SW 1271 (cell line): ENCODE results near the gene TVP23B.
"Not testable (repeated sequence)": the region's sequence is repeated elsewhere in the genome, so short reads cannot be mapped to it uniquely, and the experiment has no call there.

Experiments used
- DNase-seq, 2 experiments: peaks; one replicate each; lab custom pipeline; 2025; lab: John Stamatoyannopoulos, UW

Gene TVP23B

DNA sequence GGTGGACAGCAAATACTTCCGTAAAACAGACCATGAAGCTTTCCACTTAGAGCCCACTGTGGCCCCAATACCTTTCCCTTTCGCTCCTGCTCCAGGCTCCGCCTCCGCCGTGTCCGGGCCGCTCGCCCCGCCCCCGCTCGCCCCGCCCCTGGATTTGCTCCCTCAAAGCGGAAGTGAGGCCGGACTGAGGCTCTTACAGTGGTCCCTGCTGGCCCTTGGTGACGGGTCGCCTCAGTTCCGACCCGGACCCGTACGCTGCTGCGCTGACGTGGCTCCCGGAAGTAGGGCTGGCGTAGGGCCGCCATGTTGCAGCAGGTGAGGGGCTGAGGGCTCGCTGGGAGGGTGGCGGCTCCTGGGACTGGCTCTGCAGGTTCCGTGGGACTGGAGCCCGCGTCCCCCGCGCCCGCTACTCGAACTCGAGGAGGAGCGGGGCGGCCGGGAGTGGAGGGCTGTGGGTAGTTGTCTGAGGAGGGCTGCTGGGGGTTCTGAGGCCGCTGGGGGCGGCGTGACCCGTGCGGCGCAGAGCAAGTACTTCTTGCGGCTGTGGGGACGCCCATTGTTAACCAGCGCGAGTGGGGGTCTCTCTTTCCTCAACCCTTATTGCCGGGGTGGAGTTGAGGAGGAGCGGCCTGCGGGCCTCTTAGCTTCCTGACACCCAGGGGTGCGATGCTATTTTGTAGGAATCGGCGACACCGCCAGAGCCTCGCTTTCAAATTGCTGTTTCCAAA lies at the start of gene TVP23B:
Gene TVP23B (plus strand): TSS at position 193 of the 728 bp plus-strand sequence. CDS start 111 bp downstream, at position 304.
- peak; percentile 95 to 98 for DNase-seq

DNA sequence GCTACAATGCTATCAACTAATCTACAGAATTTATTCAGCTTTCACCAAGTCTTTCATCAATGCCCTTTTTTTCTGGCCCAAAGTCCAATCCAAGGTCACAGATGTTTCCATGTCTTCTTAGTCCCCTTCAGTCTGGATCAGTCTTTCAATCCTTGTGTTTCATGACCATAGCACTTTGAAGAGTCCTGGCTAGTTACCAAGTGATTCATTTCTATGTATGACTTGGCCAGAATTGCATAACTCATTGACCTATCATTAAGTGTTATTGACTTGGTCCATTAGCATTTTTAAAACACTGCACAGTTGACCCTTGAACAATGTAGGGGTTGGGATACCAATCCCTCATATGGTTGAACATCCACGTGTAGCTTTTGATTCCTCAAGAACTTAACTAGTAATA lies 48.5 kb upstream of the TVP23B start:
- DNase-seq: not testable (repeated sequence)

DNA sequence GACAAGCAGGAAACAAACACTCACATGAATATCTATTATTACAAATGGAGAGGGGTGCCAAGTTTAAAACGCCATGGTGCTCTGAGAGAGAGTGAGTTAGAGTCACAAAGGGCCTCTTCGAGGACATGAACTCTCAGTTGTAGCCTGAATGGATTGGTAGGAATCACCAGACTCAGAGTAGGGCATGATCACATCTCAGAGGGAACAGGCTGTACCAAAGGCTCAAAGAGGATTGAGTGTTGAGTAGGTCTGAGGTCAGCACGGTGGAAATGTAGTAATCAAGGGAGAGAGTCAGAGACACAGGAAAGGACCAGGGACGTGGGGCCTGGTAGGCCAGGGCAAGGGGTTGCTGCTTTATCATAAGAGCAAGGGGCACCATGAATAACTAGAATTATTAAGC lies 47.6 kb upstream of the TVP23B start:
- DNase-seq: not testable (repeated sequence)

DNA sequence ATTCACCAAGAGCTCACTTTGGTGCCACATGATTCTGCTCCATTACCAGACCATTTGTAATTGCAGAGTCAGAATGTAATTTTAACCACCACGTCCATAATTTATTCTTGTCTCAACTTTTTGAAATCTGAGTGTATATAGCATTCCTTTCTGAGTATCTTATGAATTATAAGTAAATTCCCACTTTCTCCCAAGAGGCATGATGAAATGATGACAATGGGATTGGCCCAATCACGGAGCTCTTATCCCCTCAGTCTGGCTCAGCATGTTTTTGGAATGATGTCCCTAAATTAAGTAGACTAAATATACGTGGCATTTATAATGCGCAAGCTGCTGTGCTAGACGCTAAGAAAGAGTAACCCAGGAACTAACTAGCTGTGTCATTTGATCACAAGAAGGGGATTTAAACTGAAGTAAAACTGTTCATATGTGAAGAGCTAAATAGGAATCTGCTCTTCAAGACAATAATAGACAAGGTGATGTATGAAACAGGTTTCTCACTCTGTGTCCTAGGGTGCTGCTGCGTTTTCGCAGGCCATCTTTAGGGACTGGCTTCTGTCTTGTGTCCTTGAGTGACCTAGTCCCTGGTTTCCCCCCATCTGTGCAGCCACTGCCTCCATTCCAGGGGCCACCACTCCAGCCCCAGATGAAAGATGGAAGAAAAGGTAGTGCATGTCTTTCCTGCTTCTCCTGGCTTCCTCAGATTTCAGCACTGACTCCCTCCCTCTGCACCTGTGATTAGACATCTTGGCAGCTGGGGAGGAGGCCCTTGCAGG lies 41.2 kb upstream of the TVP23B start:
- not testable (repeated sequence) for DNase-seq

DNA sequence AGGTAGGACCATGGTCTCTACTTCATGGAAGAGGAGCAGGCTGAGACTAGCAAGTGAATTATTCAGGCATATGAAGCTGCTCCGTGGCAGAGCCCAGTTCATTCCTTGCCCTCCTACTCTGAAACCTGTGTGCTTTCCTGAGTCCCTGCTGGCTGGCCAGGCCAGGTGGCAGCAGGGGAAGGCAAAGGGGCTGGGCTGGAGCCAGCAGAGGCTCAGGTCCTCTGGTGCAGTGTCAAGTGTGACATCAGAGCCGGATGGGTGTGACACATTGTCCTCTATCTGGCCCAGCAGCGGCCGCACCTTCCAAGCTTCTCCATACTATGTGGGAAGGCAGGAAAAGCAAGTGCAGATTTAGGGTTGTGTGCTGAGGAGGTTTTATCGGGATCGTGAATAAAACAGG lies 39.8 kb upstream of the TVP23B start:
- not testable (repeated sequence) for DNase-seq

DNA sequence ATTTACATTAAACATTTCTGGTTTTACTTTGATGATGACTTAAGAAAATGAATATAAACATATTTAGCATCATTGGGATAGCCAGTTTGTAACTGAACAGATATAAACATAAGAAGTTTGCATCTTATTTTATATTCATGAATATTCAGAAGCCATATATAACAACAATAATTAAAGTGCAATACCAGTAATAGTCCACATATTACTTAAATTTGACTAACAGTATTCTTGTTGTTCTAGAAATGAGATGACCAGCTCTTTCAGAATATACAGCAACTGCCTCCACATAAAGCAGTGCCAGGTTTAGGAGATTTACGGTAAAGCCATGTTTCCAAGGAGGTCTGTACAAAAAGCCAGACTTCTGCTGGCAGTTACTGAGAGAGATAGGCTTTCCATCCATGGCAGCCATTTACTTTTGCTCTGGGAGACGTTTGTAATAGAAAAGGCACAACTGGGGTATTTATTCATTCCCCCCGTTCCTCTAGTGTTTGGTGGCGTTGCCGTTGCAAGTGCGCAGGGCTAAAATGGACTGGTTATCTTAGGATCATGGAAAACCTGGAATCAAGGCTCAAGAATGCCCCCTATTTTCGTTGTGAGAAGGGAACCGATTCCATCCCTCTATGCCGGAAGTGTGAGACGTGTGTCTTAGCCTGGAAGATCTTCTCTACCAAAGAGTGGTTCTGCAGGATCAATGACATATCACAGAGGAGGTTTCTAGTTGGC lies 37.1 kb upstream of the TVP23B start, which contains the start of gene FBXW10:
Gene FBXW10 (plus strand): TSS at position 356 of the 723 bp plus-strand sequence. CDS start 191 bp downstream, at position 547.
- not testable (repeated sequence) for DNase-seq

DNA sequence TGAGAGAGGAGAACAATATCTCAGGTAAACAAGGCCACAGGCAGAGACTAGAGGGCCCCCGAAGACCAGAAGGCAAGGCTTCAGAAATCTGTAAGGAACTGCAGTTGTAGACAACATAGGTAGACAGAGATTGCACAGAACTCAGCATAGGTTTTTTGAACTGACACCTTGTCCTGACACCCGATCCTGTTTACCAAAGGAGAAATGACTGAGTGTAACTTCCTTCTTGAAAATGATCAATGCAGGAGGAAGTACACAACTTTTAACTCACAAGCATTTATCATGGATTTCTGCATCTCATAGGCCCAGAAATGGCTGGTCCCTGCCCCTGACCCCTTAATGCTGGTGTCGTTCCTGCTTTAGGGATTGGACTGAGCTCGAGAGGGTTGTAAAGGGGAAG lies 36.3 kb upstream of the TVP23B start:
- DNase-seq: not testable (repeated sequence)

DNA sequence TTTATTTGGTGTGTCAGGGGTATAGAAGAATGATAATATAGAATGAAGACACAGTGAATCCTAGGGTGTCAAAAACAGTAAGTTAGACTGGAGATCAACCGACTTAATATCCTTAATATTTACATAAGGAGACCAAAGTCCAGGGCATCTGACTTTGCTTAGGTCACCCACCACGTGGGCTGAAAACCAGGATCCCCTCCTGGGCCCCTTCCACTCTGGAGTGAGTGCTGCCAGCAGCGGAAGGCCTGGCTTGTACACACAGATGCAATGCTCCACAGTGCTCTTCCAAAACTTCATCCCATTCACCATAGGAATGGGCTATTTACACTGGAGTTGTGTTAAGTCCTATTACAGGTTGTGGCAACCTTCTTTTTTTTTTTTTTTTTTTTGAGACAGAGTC lies 34.4 kb upstream of the TVP23B start:
- not testable (repeated sequence) for DNase-seq

DNA sequence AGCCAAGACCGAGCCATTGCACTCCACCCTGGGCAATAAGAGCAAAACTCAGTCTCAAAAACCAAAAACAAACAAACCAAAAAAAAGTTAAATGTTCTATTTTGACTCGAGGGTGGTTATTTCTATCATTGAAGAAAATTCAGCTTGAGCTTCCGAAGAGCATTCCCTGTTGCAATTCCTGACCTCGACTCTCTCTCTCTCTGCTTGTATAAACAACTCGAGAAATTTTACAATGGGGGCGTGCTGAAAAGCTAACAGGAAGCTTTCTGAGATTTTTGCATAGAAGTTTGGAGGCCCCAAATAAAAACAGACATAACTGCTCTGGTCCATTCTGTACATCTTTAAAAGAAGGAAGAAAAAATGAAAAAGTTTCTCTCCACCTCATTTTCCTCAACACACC lies 33.5 kb upstream of the TVP23B start:
- DNase-seq: not testable (repeated sequence)

DNA sequence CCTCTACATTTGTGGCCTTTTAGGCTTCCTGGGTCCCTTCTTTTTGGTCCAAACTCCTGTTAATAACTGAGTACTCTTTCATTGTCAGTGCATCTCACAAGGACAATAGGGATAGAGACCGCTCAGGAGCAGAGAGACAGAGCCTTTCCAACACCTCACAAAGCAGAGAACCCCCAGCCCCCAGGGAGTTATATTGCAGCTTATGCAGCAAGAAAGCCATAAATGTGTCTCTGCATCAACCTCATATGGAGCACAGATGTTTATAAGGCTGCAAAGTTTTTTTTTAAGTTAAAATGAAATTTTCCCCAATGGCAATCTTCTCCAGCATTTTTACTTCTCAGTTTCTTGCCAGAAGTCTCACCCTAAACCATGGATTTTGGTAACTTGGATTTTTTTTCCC lies 30.7 kb upstream of the TVP23B start:
- not testable (repeated sequence) for DNase-seq

DNA sequence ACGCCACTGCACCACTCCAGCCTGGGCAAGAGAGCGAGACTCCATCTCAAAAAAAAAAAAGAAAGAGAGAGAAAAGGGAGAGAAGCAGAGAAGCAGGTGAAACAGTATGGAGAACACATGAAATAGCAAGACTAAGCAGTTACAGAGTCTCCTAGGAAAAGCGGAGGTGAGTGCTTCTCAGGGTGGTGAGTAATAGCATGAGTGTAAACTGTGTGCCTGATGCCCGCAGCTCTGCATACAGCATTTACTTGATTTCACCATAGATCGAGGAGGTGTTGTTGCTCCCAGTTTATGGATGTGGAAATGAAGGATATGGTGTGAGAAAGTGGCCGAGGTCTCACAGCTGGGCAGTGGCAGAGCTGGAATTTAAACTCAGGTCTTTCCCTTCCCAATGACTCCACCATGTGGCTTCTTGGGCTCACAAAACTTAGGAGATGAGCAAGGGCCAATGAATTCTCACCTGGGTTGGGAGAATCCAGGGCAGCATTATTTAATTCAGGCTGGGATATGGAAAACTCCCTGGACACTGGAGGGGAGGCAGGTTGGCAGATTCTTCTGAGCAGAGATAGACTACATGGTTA lies 27.1 kb upstream of the TVP23B start:
- DNase-seq: not testable (repeated sequence)

DNA sequence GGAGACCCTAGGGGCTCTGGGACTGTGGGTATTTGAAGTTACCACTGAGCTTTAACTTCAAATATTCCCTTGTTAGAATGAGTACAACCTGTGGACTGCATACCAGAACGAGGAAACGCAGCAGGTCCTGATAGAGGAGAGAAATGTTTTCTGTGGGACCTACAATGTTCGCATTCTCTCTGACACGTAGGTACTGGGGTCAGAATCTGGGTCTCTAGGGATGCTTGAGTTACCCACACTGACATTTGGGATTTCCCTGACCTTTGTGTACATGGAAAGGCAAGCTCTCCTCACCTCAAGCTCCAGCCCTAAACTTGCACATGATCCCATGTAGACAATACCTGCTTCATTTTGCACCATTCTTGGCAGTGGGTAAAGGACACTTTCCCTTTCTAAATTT lies 25.0 kb upstream of the TVP23B start:
- DNase-seq: not testable (repeated sequence)

DNA sequence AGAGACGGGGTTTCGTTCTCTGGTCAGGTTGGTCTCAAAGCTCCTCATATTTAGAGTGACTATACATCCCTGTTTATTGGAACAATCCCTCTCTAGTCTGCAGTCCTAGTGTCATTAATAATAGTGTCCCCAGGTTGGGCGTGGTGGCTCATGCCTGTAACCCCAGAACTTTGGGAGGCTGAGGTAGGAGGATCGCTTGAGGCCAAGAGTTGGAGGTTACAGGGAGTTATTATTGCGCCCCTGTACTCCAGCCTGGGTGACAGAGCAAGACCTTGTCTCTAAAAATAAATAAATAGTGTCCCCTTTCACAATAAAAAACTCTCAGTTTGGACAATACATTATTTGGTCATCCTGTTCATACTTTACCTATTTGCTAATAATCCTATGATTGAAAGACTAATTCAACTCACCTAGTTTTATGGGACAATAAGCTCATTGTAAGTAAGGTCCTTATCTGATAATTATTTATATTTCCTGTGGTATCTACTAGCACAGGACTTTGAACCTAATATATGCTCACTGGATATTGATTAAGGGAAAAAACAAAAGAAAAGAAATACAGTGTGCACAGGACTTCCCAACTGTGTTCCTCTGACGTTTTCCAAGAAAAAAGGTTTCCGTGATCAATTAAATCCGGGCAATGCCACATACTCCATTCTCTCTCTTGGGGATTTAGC lies 23.5 kb upstream of the TVP23B start:
- DNase-seq: not testable (repeated sequence)

DNA sequence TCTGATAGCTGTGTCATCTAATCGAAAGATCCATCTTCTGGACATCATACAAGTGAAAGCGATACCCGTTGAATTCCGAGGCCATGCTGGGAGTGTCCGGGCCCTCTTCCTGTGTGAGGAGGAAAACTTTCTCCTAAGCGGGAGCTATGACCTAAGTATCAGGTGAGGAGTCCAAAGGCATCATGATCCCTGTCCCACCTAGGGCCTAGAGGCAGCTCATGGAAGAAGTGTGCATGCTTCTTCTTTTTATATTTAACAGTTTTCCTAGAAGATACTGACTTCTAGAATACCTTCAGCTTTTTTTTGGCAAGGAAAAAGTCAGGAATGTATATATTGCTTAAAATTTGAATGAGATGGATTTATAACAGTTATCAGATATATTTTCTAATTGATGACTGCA lies 22.6 kb upstream of the TVP23B start:
- not testable (repeated sequence) for DNase-seq

DNA sequence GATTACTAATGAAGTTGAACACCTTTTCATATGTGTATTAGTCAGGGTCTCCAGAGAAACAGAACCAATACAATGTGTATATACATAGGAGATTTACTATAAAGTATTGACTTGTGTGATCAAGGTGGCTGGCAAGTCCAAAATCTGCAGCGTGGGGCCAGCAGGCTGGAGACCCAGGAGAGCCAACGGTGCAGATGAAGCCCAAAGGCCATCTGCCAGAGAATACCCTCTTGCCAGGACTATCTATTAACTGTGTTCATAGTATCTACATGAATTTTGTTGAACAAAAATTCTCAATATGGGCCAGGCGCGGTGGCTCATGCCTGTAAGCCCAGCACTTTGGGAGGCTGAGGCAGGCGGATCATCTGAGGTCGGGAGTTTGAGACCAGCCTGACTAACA lies 20.8 kb upstream of the TVP23B start:
- not testable (repeated sequence) for DNase-seq

DNA sequence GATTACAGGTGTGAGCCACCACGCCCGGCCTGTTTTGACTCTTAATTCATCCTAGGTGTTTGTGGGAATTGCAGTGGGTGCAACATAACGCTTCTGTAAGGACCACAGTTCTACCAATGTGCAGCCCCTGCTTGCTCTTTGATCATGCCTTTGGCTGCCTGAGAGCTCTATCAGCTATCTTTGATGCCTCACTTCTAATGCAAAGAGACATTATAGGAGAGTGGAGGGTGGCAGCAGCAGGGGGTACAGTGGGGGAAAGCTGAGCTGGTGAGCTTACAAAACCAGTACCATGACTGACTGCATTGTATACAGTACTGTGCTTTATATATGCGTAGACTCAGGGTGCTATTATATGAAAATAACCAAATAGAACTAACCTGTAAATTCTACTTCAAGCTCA lies 10.4 kb upstream of the TVP23B start:
- not testable (repeated sequence) for DNase-seq

DNA sequence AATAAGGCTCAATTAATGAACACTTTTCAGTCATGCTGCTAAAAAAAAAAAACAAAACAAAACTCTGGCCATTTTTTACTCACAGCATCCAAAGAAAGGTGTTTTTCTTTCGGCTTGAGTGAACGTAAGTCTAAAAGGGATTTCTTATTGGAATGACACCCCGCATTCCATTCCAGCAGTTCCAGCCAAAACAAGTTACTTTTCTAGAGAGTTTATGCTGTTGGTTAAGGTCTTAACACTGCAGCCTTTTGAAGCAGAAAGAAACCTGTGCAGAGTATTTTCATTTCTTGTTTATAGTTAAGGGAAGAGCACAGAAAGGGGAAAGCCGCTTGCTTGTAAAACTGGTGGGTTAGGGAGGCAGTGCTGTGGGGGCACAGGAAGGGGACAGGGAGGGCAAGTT lies 9.9 kb upstream of the TVP23B start:
- DNase-seq: not testable (repeated sequence)

DNA sequence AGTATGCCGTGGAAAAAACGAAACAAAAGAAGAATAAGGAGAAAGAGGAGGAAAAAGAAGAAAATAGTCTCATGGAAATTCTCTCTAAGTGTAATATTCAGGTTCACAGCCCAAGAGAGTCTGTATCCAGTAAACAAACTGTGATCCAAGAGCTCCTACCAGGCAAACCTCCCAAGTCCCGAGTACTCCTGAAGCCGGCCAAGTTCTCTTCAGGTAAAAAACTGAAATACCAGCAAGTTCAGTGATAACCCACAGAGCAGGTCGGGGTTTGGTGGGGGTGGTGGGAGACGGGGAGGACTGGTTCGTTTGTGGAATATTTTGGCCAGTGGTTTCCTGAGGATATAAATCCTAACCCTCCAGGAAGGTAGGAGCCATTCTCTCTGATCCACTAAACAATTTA lies 8.5 kb upstream of the TVP23B start:
- DNase-seq: no peak

DNA sequence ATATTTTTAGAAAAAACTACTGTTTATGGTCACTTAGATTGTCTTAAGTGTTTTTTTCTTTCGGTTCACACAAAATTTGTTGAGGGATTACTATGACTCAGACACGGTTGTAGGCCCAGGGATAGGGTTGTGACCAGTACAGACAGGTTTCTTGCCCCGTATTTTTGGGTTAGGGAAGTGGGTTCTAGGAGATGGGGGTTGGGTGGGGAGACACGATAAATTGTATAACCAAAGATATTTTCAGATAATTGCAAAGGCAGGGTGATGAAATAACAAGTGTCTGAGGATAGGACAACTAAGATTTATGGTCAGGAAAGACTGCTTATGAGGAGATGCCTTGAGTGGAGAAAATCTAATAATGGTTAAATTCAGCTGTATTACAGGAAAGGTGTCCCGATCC lies 822 bp downstream of the TVP23B start:
- DNase-seq: not testable (repeated sequence)

DNA sequence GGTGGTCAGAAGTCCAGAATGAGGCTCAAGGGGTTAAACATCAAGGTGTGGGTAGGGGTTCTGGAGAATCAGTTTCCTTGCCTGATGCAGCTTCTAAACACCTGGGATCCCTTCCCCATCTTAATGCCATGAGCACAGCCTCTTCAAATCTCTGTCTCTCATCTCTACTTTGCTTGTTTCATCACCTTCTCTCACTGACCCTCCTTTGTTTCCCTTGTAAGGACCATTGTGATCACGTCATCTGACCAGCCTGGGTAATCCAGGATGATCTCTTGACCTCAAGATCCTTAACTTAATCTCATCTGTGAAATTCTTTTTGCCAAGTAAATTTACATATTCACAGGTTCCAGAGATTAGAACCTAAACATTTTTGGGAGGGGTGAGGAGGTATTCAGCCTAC lies 5.0 kb downstream of the TVP23B start:
- DNase-seq: not testable (repeated sequence)

DNA sequence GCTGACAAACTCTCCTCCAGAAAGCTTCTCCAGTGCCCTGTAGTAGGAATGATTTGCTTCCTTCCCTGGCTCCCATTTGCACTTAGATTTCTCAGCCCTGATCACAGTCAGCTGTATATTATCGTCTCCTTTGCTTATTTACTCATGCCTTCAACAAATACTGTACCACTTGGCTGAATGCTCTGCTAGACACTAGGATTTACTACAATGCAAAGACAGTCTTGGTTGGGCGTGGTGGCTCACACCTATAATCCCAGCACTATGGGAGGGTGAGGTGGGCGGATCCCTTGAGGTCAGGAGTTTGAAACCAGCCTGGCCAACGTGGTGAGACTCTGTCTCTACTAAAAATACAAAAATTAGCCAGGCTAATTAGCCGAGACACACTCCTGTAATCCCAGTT lies 5.9 kb downstream of the TVP23B start:
- DNase-seq: not testable (repeated sequence)
